K562 (cell line): Measurements from ENCODE around the gene IRS2. TPM values are rescaled to one million over a fixed set of nuclear protein-coding genes. Genes with fewer than 3 reads are reported as not detected.

Experiments used
- ATAC-seq: fragments of 200-7000 bp; cut with Tn5 transposase; 3 replicates; pipeline ENCODE4 v1.9.1; 2020; ENCODE audit warnings: moderate library complexity
- BruUV-seq: library from RNA; stranded (reverse); fragments of 400-500 nt; replicated peaks from 2 replicates; lab custom pipeline; 2021; lab: Mats Ljungman, UMichigan
- CTCF ChIA-PET: fragments of 300-600 bp; formaldehyde crosslinking; extraction: SDS; loops from one replicate; lab custom pipeline; 2021; ENCODE audit warnings: low intra/inter-chr PET ratio; lab: Yijun Ruan, JAX
- POLR2A ChIA-PET: fragments of 300-600, 350-650 bp; sonication (Branson Sonifier 250); formaldehyde crosslinking; extraction: SDS; loops from one replicate; lab custom pipeline; 2021; ENCODE audit warnings: antibody characterized with exemption, inconsistent platforms; lab: Yijun Ruan, JAX
- DNase-seq, 4 experiments: peaks; one replicate each; pipeline versions ENCODE4 v3.0.0 to v3.0.0-alpha.2; 2011 to 2018; ENCODE audit warnings: low spot score in 3 of 4, mixed read lengths in 3 of 4; ENCODE audit errors: extremely low read depth in 1 of 4
- FAIRE-seq: peaks from 2 replicates; lab custom pipeline; 2011; peaks lifted over from hg19 to GRCh38; lab: Jason Lieb, UNC
- H2AFZ ChIP-seq: 2 replicates; pipeline ENCODE4 v1.6.0; 2011; ENCODE audit warnings: low read depth, low read length, control low read depth, inconsistent platforms
- H3K27ac ChIP-seq: fragments of 200-600 bp; 3 replicates; pipeline ENCODE4 v1.8.0; 2011; ENCODE audit warnings: low read depth, mild to moderate bottlenecking, control low read depth, inconsistent platforms, low read length, moderate library complexity, mixed read lengths; ENCODE audit errors: extremely low read depth
- H3K27me3 ChIP-seq, 2 experiments: fragments of 300-600 bp in 1 of 2; 2 replicates in 1 of 2; 3 replicates in 1 of 2; pipeline versions ENCODE4 v1.6.0 to v1.8.0; 2011; ENCODE audit warnings: inconsistent platforms in 2 of 2, low read length in 2 of 2, mild to moderate bottlenecking in 1 of 2, mixed read lengths in 1 of 2, moderate library complexity in 1 of 2; ENCODE audit not compliant: control insufficient read depth in 2 of 2, insufficient read depth in 2 of 2
- H3K36me3 ChIP-seq: fragments of 300-600 bp; 3 replicates; pipeline ENCODE4 v1.8.0; 2011; ENCODE audit warnings: mild to moderate bottlenecking, low read length, inconsistent platforms; ENCODE audit not compliant: control insufficient read depth, insufficient read depth
- H3K4me1 ChIP-seq, 2 experiments: fragments of 200-600 bp in 1 of 2; replicated peaks in 1 of 2; 2 replicates in 1 of 2; 3 replicates in 1 of 2; pipeline versions ENCODE4 v1.5.1 to v1.8.0; 2011; ENCODE audit warnings: inconsistent platforms in 2 of 2, low read length in 2 of 2, mild to moderate bottlenecking in 1 of 2, mixed read lengths in 1 of 2, moderate library complexity in 1 of 2; ENCODE audit not compliant: control insufficient read depth in 2 of 2, insufficient read depth in 2 of 2
- H3K4me2 ChIP-seq: 2 replicates; pipeline ENCODE4 v1.6.1; 2011; ENCODE audit warnings: low read length, control low read depth, inconsistent platforms, mixed read lengths; ENCODE audit not compliant: insufficient read depth
- H3K4me3 ChIP-seq: fragments of 200-600 bp; sonication (generic), shearing (Covaris generic); 2 replicates; pipeline ENCODE4 v1.5.1; 2016; ENCODE audit warnings: control low read depth, inconsistent platforms
- H3K79me2 ChIP-seq: fragments of 200-600 bp; 3 replicates; pipeline ENCODE4 v1.8.0; 2011; ENCODE audit warnings: low read length, inconsistent platforms; ENCODE audit not compliant: control insufficient read depth, insufficient read depth
- H3K9ac ChIP-seq, 2 experiments: 2 replicates each; pipeline versions ENCODE4 v1.6.0 to v1.6.1; 2011; ENCODE audit warnings: low read depth in 2 of 2, low read length in 2 of 2, control low read depth in 1 of 2, inconsistent platforms in 1 of 2, mild to moderate bottlenecking in 1 of 2, mixed read lengths in 1 of 2; ENCODE audit not compliant: insufficient read depth in 1 of 2
- H3K9me1 ChIP-seq: one replicate; pipeline ENCODE4 v1.6.0; 2011; ENCODE audit warnings: inconsistent platforms, mild to moderate bottlenecking, low read length, moderate library complexity; ENCODE audit not compliant: control insufficient read depth, insufficient read depth
- H3K9me3 ChIP-seq: replicated peaks from 2 replicates; pipeline ENCODE4 v1.5.1; 2011; ENCODE audit warnings: low read depth, low read length, inconsistent platforms; ENCODE audit not compliant: control insufficient read depth, insufficient read depth
- H4K20me1 ChIP-seq: replicated peaks from 2 replicates; pipeline ENCODE4 v1.6.1; 2011; ENCODE audit warnings: low read length, inconsistent platforms, mixed read lengths; ENCODE audit not compliant: control insufficient read depth, insufficient read depth
- E2F4 ChIP-seq: sonication (generic); formaldehyde crosslinking; IDR thresholded peaks from 2 replicates; pipeline ENCODE4 v1.8.0; 2022; ENCODE audit warnings: mild to moderate bottlenecking, low read depth, missing genetic modification reagents
- E2F8 ChIP-seq: fragments of 450-650 bp; IDR thresholded peaks from 2 replicates; pipeline ENCODE4 v1.7.1; 2018; ENCODE audit warnings: mild to moderate bottlenecking, low read depth; ENCODE audit not compliant: partially characterized antibody
- RFX1 ChIP-seq: fragments of 450-650 bp; IDR thresholded peaks from 2 replicates; pipeline ENCODE4 v1.6.1; 2016; ENCODE audit warnings: mild to moderate bottlenecking, moderate library complexity
- ZBTB5 ChIP-seq: fragments of 450-650 bp; IDR thresholded peaks from 2 replicates; pipeline ENCODE4 v1.6.1; 2017; ENCODE audit warnings: antibody characterized with exemption
- ZNF77 ChIP-seq: fragments of 250-450 bp; sonication (Bioruptor Pico); IDR thresholded peaks from 2 replicates; pipeline ENCODE4 v1.5.0; 2020
- WGBS: fragments of 100-300 bp; shearing (Covaris generic); methylation state at CpG from one replicate; pipeline ENCODE4 v1.1.6; 2016; ENCODE audit warnings: low coverage, mixed read lengths; ENCODE audit not compliant: insufficient coverage; ENCODE audit errors: missing lambda C conversion rate; 5-methylcytosine and 5-hydroxymethylcytosine counted together
- in situ Hi-C: fragments of 300-500 bp; cut with MboI; formaldehyde crosslinking; loops from 4 replicates; pipeline ENCODE4 v1.15.0; 2018; ENCODE audit warnings: inconsistent platforms, mixed read lengths
- intact Hi-C: fragments of 100-400 bp; cut with micrococcal nuclease; formaldehyde crosslinking; loops from 2 replicates; pipeline ENCODE4 v1.14.2; 2022
- polyA plus RNA-seq, 8 experiments: library from polyadenylated mRNA; depleted of rRNA in 4 of 8; stranded (reverse) in 5 of 8; unstranded in 3 of 8; fragments of >200 nt; fragmentation: Nextera tagmentation in 2 of 8; fragmentation: Illumina TruSeq in 1 of 8; extraction: Ambion mirVana in 2 of 8; extraction: Trizol in 1 of 8; gene quantifications; 2 replicates each; pipeline versions ENCODE4 v1.2.1 to v1.2.3, GENCODE V29; 2011 to 2014; ENCODE audit warnings: inconsistent platforms in 1 of 8, missing spikeins in 1 of 8
- total RNA-seq, 7 experiments: library from RNA; depleted of rRNA in 6 of 7; stranded (reverse); fragments of >200 nt in 6 of 7; fragmentation: Illumina TruSeq in 2 of 7; extraction: Trizol in 2 of 7; gene quantifications; 2 replicates each; pipeline versions ENCODE4 v1.2.1 to v1.2.3, GENCODE V29; 2011 to 2021; ENCODE audit warnings: low replicate concordance in 1 of 7

Gene IRS2
- total and polyA plus RNA-seq, 9 of the 15 experiments (the other 6 are each of a cell fraction or from before 2014, with no cell fraction given), result 0.36 to 4.6 (median 0.63) TPM

GRCh38 chr13:109728061-109728460 is 58.3 kb downstream of the IRS2 start (continued):
- TF ChIP-seq E2F8 (no peak), RFX1 (no peak), ZBTB5 (no peak), ZNF77 (no peak)
- TF ChIP-seq, all 486 proteins: peak for 0

GRCh38 chr13:109727251-109727650 is 59.1 kb downstream of the IRS2 start:
- in situ Hi-C loops, result no loop called here
- H3K79me2 ChIP-seq, result no peaks in the 10 kb centered on the region
- intact Hi-C loops, result no loop called here
- ATAC-seq, result no peak
- POLR2A ChIA-PET, result interaction anchor here (0.7 kb wide), 2 partner anchors 16 to 183 kb away, joined by 3 to 4 read pairs; no protein-coding TSS in a partner anchor
- WGBS, result 43% methylated on average over 4 of the region's 5 CpGs
- H3K4me3 ChIP-seq, result no peak overlapping the region
- no peak overlapping the region for H3K4me2 ChIP-seq
- H4K20me1 ChIP-seq, result no peaks in the 10 kb centered on the region
- peaks cover 2 to 25% of the 10 kb centered on the region in 2 experiments; a peak in 4 of 5 replicates for H3K27me3 ChIP-seq
- no TSS peak for BruUV-seq
- H3K4me1 ChIP-seq, result no peaks in the 10 kb centered on the region; a peak in 3 of 5 replicates
- CTCF ChIA-PET, result no interaction called here
- no peaks in the 10 kb centered on the region for H3K9me1 ChIP-seq
- TF ChIP-seq E2F4 (CRISPR knock-in tag), result no peak
- TF ChIP-seq, all 486 proteins: peak for 0
- no peak for FAIRE-seq
- Histone ChIP-seq H3K9ac (no peak overlapping the region), H3K9me3 (no peaks in the 10 kb centered on the region), H3K27ac (no peak overlapping the region), H2AFZ (no peak overlapping the region), H3K36me3 (no peaks in the 10 kb centered on the region)
- DNase-seq, result no peak
